Calu3 (cell line): ENCODE results near the gene CDK15. TPM values are rescaled to one million over a fixed set of nuclear protein-coding genes. Genes with fewer than 3 reads are reported as not detected.

Experiments
- BruUV-seq: library from RNA; stranded (reverse); fragments of 400-500 nt; replicated peaks from 2 replicates; lab custom pipeline; 2021; lab: Mats Ljungman, UMichigan
- CTCF ChIA-PET: fragments of 300-600 bp; sonication (Branson Sonifier 250); formaldehyde crosslinking; loops from one replicate; lab custom pipeline; 2022; ENCODE audit warnings: antibody characterized with exemption; lab: Charles Lee
- DNase-seq: peaks from one replicate; pipeline ENCODE4 v3.0.0; 2022
- H3K27ac Mint-ChIP-seq: one replicate; pipeline ENCODE4 v1.8.0; 2022; ENCODE audit warnings: mixed read lengths; ENCODE audit not compliant: unreplicated experiment
- H3K27me3 Mint-ChIP-seq: one replicate; pipeline ENCODE4 v1.8.0; 2022; ENCODE audit warnings: mixed read lengths; ENCODE audit not compliant: unreplicated experiment
- H3K36me3 Mint-ChIP-seq: one replicate; pipeline ENCODE4 v1.8.0; 2022; ENCODE audit warnings: mild to moderate bottlenecking, moderate library complexity, mixed read lengths; ENCODE audit not compliant: insufficient read depth, unreplicated experiment
- H3K4me1 Mint-ChIP-seq: one replicate; pipeline ENCODE4 v1.8.0; 2022; ENCODE audit warnings: mild to moderate bottlenecking, low read depth, mixed read lengths; ENCODE audit not compliant: unreplicated experiment
- H3K4me3 Mint-ChIP-seq: one replicate; pipeline ENCODE4 v1.8.0; 2022; ENCODE audit warnings: mild to moderate bottlenecking, low read depth, moderate library complexity, mixed read lengths; ENCODE audit not compliant: unreplicated experiment
- H3K9me3 Mint-ChIP-seq: one replicate; pipeline ENCODE4 v1.8.0; 2022; ENCODE audit warnings: low read depth, mixed read lengths; ENCODE audit not compliant: unreplicated experiment
- CTCF ChIP-seq: fragments of 200-600 bp; IDR thresholded peaks from one replicate; pipeline ENCODE4 v1.8.0; 2022; ENCODE audit warnings: antibody characterized with exemption; ENCODE audit not compliant: unreplicated experiment
- intact Hi-C: fragments of 100-400 bp; cut with micrococcal nuclease; formaldehyde crosslinking; loops from one replicate; pipeline ENCODE4 v1.10.0; 2022; ENCODE audit not compliant: unreplicated experiment
- total RNA-seq: library from RNA; stranded (reverse); gene quantifications from 2 replicates; pipeline ENCODE4 v1.2.3, GENCODE V29; 2022

The CDK15 gene
- total RNA-seq, 1 experiment from 2014 or later = not detected

- H3K27ac Mint-ChIP-seq = no peak overlapping the region
- BruUV-seq = no TSS peak
- CTCF ChIA-PET = no interaction called here
- peaks cover 23% of the 10 kb centered on the region for H3K4me1 Mint-ChIP-seq
- H3K9me3 Mint-ChIP-seq = no peaks in the 10 kb centered on the region
- TF ChIP-seq CTCF = no peak
- H3K36me3 Mint-ChIP-seq = no peaks in the 10 kb centered on the region
- no peaks in the 10 kb centered on the region for H3K27me3 Mint-ChIP-seq
- no peak for DNase-seq
- H3K4me3 Mint-ChIP-seq = no peak overlapping the region
- intact Hi-C loops = loop anchor here (10.0 kb wide), 1 partner anchor 501 kb away; no protein-coding TSS in a partner anchor
Observed at GRCh38 chr2:201794294-201794693, 12.0 kb upstream of the CDK15 start.

GRCh38 chr2:201795607-201796477 lies 10.5 kb upstream of the CDK15 start:
- BruUV-seq = no TSS peak
- intact Hi-C loops = loop anchor here (5.0 to 10.0 kb wide), 5 partner anchors 36 to 499 kb away; no protein-coding TSS in a partner anchor
- peaks cover 23% of the 10 kb centered on the region for H3K4me1 Mint-ChIP-seq
- H3K9me3 Mint-ChIP-seq = no peaks in the 10 kb centered on the region
- H3K4me3 Mint-ChIP-seq = no peak overlapping the region
- peak; percentile 70 for TF ChIP-seq CTCF
- no peaks in the 10 kb centered on the region for H3K36me3 Mint-ChIP-seq
- H3K27ac Mint-ChIP-seq = no peak overlapping the region
- CTCF ChIA-PET = interaction anchor here (0.8 to 0.9 kb wide), 2 partner anchors 15 to 363 kb away, joined by 4 read pairs; no protein-coding TSS in a partner anchor
- peak; percentile 55 for DNase-seq
- H3K27me3 Mint-ChIP-seq = no peaks in the 10 kb centered on the region

GRCh38 chr2:201796478-201796865 lies 9.9 kb upstream of the CDK15 start:
- intact Hi-C loops = loop anchor here (5.0 to 10.0 kb wide), 5 partner anchors 36 to 498 kb away; no protein-coding TSS in a partner anchor
- H3K27ac Mint-ChIP-seq = no peak overlapping the region
- no peaks in the 10 kb centered on the region for H3K27me3 Mint-ChIP-seq
- peaks cover 23% of the 10 kb centered on the region for H3K4me1 Mint-ChIP-seq
- no peak for TF ChIP-seq CTCF
- no peaks in the 10 kb centered on the region for H3K36me3 Mint-ChIP-seq
- CTCF ChIA-PET = interaction anchor here (0.6 to 0.9 kb wide), 3 partner anchors 15 to 362 kb away, joined by 3 to 4 read pairs (median 4); no protein-coding TSS in a partner anchor
- H3K4me3 Mint-ChIP-seq = no peak overlapping the region
- no TSS peak for BruUV-seq
- DNase-seq = no peak
- H3K9me3 Mint-ChIP-seq = no peaks in the 10 kb centered on the region

GRCh38 chr2:201797175-201797840 lies 9.0 kb upstream of the CDK15 start:
- no peaks in the 10 kb centered on the region for H3K9me3 Mint-ChIP-seq
- H3K27ac Mint-ChIP-seq = no peak overlapping the region

More at GRCh38 chr2:201797175-201797840, 9.0 kb upstream of the CDK15 start:
- TF ChIP-seq CTCF = no peak
- BruUV-seq = no TSS peak
- Mint-ChIP-seq H3K27me3 (no peaks in the 10 kb centered on the region), H3K36me3 (no peaks in the 10 kb centered on the region), H3K4me1 (peaks cover 23% of the 10 kb centered on the region), H3K4me3 (no peak overlapping the region)
- intact Hi-C loops = loop anchor here (5.0 to 10.0 kb wide), 5 partner anchors 35 to 497 kb away; no protein-coding TSS in a partner anchor
- CTCF ChIA-PET = interaction anchor here (0.5 to 1.4 kb wide), 5 partner anchors 16 to 361 kb away, joined by 3 to 5 read pairs (median 4); no protein-coding TSS in a partner anchor
- no peak for DNase-seq
